Measurements from ENCODE around the gene POLR2F. TPM values are rescaled to one million over a fixed set of nuclear protein-coding genes. Genes with fewer than 3 reads are reported as not detected.

Gene POLR2F
- total RNA-seq, 1 donor from 2014 or later = 85.7 TPM

DNA sequence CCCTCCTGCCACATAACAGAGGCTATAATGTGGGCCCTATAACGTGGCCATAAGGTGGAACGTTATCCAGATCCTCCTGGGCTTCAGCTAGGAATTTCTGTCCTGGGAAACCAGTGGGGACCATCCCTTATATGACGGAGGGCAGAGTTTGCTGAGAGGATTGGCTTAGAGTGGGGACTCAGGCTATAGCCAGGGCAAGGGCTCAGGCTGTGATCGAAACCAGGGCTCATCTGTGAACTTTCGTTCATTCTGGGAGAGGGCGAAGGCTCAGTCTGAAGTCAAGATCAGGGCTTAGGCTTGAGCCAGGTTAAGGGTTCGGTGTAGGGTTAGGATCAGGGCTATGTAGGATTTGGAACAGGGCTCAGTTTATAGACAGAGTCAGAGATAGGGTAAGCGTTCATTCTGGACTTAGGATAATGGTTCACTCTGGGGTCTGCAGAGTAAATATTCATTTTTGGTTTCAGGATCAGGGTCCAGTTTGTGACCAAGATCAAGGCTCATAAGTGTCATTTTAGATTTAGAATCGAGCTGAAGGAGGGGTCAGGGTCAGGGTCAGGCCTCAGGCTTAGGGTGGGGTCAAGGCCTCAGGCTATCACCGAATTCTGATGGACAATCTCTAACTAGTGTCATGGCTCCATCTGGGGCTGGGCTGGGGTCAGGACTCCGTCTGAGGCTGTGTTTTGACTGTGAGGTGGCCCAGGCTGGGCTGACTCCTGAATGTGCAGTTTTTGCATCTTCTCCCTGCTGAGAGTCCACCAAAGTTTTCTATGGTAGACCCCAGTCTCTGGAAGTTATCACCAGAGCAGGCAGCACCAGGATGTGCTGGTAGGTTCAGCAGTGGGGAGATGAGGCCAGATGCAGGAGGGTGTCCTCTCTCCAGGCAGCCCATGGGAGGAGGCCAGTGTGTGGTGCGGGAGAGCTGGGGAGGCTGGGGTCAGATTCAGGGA is 64.7 kb downstream of the POLR2F start:
- ATAC-seq (ENCODE audit: poor library complexity) = no peak
- no peak for DNase-seq
- intact Hi-C loops (cut with DNase I) = no loop called here

Small RNAs within 50 kb of the gene (microRNA-seq; reads per million reads assigned to microRNA genes)
- gene MIR4534 (not detected), gene MIR6820 (not detected)

Other genes with a start within 250 kb of the POLR2F start
- gene GCAT, start 145.8 kb upstream of the POLR2F start, total RNA-seq = 31.0 TPM
- not detected for gene GALR3, start 130.3 kb upstream of the POLR2F start, total RNA-seq
- 17.1 TPM for gene ANKRD54, start 109.4 kb upstream of the POLR2F start, total RNA-seq
- gene EIF3L, start 104.3 kb upstream of the POLR2F start, total RNA-seq = 326 TPM
- gene MICALL1, start 47.4 kb upstream of the POLR2F start, total RNA-seq = 13.5 TPM
- 0.30 TPM for gene C22orf23, start 98 bp upstream of the POLR2F start, total RNA-seq
- 1.2 TPM for gene SOX10, start 30.9 kb downstream of the POLR2F start, total RNA-seq
- 20.4 TPM for gene PICK1, start 103.7 kb downstream of the POLR2F start, total RNA-seq
- not detected for gene SLC16A8, start 130.5 kb downstream of the POLR2F start, total RNA-seq
- 0.24 TPM for gene BAIAP2L2, start 157.0 kb downstream of the POLR2F start, total RNA-seq
- gene PLA2G6, start 228.1 kb downstream of the POLR2F start, total RNA-seq = 12.0 TPM
- 4.2 TPM for gene MAFF, start 248.3 kb downstream of the POLR2F start, total RNA-seq

All from Right ventricle myocardium superior (tissue), 1 donor.